Measurements from ENCODE around the gene LPGAT1.
"Not testable (repeated sequence)": the region's sequence is repeated elsewhere in the genome, so short reads cannot be mapped to it uniquely, and the experiment has no call there.

Gene LPGAT1

DNA sequence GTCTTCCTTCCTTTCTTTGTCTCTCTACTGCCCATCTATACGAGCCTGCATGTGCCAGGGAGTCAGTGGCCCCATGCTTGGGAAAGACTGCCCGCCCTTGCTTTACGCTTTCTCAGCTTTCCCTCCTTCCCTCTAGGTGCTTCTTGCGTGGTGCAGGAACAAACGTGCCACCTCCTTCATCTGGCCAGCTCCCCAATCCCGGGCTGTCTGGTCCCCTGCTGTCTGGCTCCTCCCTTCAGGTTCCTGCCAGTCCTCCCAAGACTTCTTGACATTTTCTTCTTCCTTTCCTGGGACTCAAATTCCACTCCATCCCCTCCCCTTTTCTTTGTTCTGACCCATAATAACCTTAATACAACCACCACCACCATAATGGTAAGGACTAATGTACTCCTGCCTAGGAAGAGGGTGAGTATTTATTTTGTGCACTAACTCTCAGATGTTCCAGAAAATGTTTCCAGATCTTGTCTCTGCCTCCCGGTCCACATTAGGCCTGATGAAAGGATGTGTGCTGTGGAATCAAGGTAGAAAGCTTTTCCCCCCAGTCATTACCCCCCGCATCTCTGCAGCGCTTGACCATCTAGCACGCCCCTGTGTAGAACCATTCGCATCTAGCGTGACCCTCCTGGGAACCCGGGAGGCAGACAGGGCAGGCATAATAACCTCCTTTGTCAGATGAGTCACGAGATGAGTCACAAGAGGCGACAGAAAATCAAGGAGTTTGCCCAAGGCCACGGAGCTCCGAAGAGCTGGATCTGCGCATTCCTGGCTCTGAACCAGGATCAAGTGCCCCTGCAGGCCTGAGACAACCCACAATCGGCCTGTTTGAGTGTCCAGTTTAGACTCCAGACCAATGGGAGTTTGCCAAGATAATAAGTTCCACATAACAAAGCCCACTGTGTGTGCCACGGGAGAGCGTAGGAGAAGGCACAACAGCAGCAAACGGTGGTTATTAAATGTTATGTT, 95.1 kb downstream of the LPGAT1 start:
- no peak for DNase-seq (ENCODE audit: low read depth in 3 of 3)

DNA sequence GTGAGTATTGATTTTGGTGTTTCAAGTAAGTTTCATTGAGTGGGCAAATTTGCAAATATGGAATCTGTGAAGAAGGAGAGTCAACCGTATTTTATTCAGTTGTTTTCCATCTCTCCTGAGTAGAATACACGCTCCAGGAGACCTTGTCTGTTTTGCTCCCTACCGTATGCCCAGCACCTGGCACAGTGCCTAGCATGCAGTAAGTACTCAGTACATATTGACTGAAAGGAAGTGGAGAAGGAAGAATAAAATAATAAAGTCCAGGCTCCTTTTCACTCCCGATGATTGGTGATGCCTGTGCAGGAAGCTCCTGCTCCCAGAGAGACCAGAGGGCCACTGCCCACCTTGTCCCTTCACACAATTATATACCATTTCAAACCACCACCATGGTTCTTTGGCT, 95.8 kb downstream of the LPGAT1 start:
- DNase-seq (ENCODE audit: low read depth in 3 of 3) = no peak

- DNase-seq (ENCODE audit: low read depth in 3 of 3) = no peak
Measured at GRCh38 chr1:211734359-211734758, 96.2 kb downstream of the LPGAT1 start.

GRCh38 chr1:211732293-211732980, 98.1 kb downstream of the LPGAT1 start:
- no peak for DNase-seq (ENCODE audit: low read depth in 3 of 3)

DNA sequence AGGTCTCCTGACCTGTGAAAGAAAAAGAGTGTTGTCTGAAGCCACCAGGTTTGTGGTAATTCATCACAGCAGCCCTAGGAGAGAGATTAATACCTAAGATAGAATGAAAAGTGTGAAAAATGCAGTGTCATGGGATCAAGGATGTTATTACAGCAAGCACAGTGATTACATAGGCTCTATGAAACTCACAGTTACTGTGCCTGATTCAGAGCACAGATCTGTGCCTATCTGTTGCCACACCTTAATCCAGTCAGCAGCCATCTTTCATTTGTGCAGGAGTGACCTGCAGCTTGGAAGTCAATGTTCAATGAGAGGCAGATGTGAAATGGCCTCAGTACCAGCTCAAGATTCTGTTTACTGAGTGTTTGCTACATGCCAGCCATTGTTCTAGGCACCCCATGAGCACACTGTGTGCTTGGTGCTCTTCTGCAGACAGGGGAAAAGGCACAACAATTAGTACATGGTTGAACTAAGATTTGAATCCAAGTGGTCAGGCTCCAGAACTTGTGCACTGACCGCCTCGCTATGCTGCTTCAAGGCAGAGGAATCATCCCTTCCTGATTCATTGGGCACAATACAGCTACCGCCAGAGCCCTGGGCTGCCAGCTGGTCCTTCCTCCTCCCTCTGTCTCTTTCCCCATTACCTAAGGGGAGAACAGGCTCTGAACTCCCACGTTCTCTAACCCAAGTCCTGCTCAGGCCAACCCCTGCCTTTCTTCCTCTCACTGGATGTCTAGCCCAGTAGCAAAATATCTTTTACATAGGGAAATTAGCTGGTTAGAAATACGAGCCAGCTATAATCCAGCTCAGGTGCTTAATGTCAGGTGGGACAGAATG, 98.9 kb downstream of the LPGAT1 start:
- no peak for DNase-seq (ENCODE audit: low read depth in 3 of 3)

DNA sequence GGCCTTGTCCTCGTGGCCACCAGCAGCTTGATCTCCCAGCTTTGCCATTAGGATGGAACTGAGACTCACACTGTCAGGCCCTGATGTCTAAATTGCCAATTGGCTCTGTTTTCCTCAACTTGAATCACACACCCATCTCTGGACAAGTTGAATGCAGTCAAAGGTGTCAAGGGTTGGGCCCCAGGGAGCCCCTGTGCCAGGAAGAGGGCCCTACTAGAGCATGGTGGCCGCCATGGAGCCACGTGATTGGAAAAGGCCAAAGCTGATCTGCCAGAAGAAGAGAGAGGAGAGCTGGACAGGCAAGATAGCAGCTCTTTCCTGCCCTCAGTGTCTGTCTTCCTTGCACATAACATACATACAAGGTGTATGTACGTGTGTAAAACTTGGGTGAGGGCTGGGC, 100.2 kb downstream of the LPGAT1 start:
- no peak for DNase-seq (ENCODE audit: low read depth in 3 of 3)

DNA sequence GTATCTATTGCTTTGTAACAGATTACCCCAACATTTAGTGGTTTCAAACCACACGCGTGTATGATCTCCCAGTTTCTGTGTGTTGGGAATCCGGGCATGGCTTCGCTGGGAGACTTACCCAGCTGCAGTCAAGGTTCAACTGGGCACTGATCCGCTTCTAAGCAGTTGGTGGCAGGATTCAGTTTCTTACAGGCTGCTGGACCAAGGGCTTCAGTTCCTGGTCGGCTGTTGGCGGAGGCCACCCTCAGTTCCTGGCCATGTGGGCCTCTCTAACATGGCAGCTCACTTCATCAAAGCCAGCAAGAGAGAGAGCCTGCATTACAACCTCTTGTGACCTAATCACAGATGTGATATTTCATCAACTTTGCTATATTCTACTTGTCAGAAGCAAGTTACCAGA, 101.3 kb downstream of the LPGAT1 start:
- DNase-seq (ENCODE audit: low read depth in 3 of 3) = no peak

- DNase-seq (ENCODE audit: low read depth in 3 of 3) = no peak
Measured at GRCh38 chr1:211726467-211726995, 104.0 kb downstream of the LPGAT1 start.

DNA sequence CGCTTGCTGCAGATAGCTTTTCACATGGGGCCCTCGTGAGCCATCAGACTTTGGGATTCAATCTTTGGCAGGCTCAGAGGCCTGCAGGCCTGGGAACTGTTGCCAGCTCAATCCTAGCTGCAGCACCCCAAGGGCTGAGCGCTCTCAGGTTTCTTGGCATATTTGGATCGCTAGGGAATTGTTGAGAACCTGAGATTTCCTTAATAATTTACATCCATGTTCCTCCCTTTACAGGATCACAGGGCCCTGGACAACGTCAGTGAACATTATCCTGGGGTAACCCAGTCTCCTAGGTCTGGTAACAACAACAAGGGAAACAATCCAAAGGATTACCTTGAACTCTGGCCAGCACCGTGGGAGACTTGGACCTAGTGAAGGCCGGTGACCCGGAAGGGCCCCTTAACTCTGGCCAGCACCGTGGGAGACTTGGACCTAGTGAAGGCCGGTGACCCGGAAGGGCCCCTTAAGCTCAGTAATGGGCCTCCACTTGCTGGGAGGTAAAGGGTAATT, 105.8 kb downstream of the LPGAT1 start:
- no peak for DNase-seq (ENCODE audit: low read depth in 3 of 3)

DNA sequence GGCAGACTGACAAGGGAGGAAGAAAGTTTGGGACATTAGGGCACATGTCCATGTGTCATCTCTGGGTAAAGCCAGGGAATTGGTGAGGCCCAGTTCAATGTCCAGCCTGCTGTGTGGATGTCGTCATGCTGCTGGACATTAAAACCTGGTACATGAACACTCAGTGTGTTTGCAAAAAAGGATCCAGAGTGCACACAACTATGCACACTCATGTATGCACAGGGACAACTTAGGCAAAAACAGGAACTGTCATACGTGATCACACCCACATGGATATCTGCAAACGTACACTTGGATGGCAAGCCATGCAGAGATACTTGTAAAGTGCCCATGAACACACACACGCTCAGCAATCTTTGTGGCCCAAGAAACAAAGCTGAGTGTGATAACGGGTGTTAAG, 107.3 kb downstream of the LPGAT1 start:
- DNase-seq (ENCODE audit: low read depth in 3 of 3) = no peak

- DNase-seq (ENCODE audit: low read depth in 3 of 3) = no peak
Measured at GRCh38 chr1:211722277-211723175, 108.0 kb downstream of the LPGAT1 start.

DNA sequence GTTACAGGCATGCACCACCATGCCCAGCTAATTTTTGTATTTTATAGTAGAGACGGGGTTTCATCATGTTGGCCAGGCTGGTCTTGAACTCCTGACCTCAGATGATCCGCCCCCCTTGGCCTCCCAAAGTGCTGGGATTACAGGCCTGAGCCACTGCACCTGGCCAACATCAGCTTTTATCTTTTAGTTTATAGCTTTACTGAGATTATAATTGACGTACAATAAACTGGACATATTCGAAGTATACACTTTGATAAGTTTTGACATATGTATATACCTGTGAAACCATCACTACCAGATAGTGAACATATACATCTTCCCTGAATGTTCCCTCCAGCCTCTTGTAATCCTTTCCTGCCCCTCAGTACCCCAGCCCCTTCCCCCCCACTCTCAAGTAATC, 114.0 kb downstream of the LPGAT1 start:
- not testable (repeated sequence) for DNase-seq (ENCODE audit: low read depth in 3 of 3)

- DNase-seq (ENCODE audit: low read depth in 3 of 3) = no peak
Measured at GRCh38 chr1:211715971-211716370, 114.6 kb downstream of the LPGAT1 start.

GRCh38 chr1:211714154-211714553, 116.4 kb downstream of the LPGAT1 start:
- no peak for DNase-seq (ENCODE audit: low read depth in 3 of 3)

DNA sequence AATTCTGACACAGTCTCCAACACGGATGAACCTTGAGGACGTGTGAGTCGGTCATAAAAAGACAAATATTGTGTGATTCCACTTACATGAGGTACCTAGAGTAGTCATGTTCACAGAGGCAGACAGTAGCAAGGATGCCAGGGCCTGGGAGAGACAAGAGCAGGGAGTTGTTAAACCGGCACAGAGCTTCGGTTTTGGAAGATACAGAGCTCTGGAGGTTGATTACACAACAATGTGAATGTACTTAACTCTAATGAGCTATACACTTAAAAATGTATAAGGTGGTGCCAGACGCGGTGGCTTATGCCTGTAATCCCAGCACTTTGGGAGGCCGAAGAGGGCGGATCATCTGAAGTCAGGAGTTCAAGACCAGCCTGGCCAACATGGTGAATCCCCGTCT, 117.3 kb downstream of the LPGAT1 start:
- no peak for DNase-seq (ENCODE audit: low read depth in 3 of 3)

GRCh38 chr1:211711315-211711705, 119.3 kb downstream of the LPGAT1 start:
- DNase-seq (ENCODE audit: low read depth in 3 of 3) = no peak

- no peak for DNase-seq (ENCODE audit: low read depth in 3 of 3)
Measured at GRCh38 chr1:211710566-211711314, 119.8 kb downstream of the LPGAT1 start.

GRCh38 chr1:211708926-211709325, 121.6 kb downstream of the LPGAT1 start:
- no peak for DNase-seq (ENCODE audit: low read depth in 3 of 3)

- no peak for DNase-seq (ENCODE audit: low read depth in 3 of 3)
Measured at GRCh38 chr1:211708006-211708405, 122.6 kb downstream of the LPGAT1 start.
